ENCODE data around the gene NDUFB6. TPM values are rescaled to one million over a fixed set of nuclear protein-coding genes. Genes with fewer than 3 reads are reported as not detected.

NDUFB6 gene
- total RNA-seq, 1 experiment from 2014 or later, result 56.1 TPM

DNA sequence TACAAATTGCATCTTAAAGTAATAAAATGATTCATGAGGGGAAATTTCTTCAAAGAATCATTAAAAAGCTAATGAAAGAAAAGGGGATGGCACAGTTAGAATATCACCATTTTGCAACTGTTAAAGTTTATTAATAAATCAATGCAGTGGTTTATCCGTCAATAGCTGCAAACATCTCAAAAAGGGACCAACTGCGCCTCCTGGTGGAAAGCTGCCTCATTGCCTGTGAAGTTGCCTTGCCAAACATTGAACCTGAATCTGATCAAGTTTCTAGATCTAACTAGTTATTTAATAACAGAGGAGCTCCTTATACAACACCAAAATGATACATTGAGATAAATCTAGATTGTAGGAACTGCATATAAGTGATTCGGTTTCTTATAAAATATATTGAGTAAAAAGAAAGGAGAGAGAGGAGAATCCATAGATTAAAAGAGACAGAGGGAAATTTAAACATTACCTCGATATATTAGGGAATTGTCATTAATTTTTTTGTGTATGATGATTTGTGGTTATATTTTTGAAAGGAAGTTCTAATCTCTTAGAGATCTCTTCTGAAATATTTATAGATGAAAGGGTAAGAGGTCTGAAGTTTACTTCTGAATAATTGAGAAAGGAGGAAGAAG lies 6.9 kb upstream of the NDUFB6 start:
- intact Hi-C loops (cut with micrococcal nuclease), result loop anchor here (1.0 to 10.0 kb wide), 2 partner anchors 202 to 645 kb away; no protein-coding TSS in a partner anchor
- TF ChIP-seq, protein P1, sequence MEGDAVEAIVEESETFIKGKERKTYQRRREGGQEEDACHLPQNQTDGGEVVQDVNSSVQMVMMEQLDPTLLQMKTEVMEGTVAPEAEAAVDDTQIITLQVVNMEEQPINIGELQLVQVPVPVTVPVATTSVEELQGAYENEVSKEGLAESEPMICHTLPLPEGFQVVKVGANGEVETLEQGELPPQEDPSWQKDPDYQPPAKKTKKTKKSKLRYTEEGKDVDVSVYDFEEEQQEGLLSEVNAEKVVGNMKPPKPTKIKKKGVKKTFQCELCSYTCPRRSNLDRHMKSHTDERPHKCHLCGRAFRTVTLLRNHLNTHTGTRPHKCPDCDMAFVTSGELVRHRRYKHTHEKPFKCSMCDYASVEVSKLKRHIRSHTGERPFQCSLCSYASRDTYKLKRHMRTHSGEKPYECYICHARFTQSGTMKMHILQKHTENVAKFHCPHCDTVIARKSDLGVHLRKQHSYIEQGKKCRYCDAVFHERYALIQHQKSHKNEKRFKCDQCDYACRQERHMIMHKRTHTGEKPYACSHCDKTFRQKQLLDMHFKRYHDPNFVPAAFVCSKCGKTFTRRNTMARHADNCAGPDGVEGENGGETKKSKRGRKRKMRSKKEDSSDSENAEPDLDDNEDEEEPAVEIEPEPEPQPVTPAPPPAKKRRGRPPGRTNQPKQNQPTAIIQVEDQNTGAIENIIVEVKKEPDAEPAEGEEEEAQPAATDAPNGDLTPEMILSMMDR (IDR thresholded peaks at IDR 0.05; ENCODE audit: unreplicated experiment), result peak; percentile 79
- no peak overlapping the region for H3K27ac Mint-ChIP-seq (ENCODE audit: low read depth, unreplicated experiment)
- H3K4me1 Mint-ChIP-seq (ENCODE audit: insufficient read depth, unreplicated experiment), result no peaks in the 10 kb centered on the region
- ChIA-PET CTCF (interaction anchor here (0.6 to 20.5 kb wide), 63 partner anchors 11 to 1245 kb away, joined by 3 to 601 read pairs (median 4); partner anchors contain the start of genes ACO1 and RIGI), POLR2A (interaction anchor here (0.6 to 3.4 kb wide), 12 partner anchors 9 to 445 kb away, joined by 3 to 43 read pairs (median 4); partner anchors contain the start of genes ACO1, DNAJA1 and RIGI)
- no peaks in the 10 kb centered on the region for H3K9me3 Mint-ChIP-seq (ENCODE audit: unreplicated experiment)
- BruUV-seq (replicated peaks), result no TSS peak
- peak overlapping the region; percentile 49 for H3K4me3 Mint-ChIP-seq (ENCODE audit: unreplicated experiment)
- no peaks in the 10 kb centered on the region for H3K27me3 Mint-ChIP-seq (ENCODE audit: insufficient read depth, unreplicated experiment)
- no peaks in the 10 kb centered on the region for H3K36me3 Mint-ChIP-seq (ENCODE audit: insufficient read depth, unreplicated experiment)
- peak; percentile 73 for DNase-seq (ENCODE audit: unreplicated experiment)

GRCh38 chr9:32578976-32579375 lies 6.0 kb upstream of the NDUFB6 start:
- Mint-ChIP-seq H3K27me3 (ENCODE audit: insufficient read depth, unreplicated experiment) (no peaks in the 10 kb centered on the region), H3K36me3 (ENCODE audit: insufficient read depth, unreplicated experiment) (no peaks in the 10 kb centered on the region), H3K9me3 (ENCODE audit: unreplicated experiment) (no peaks in the 10 kb centered on the region), H3K27ac (ENCODE audit: low read depth, unreplicated experiment) (no peak overlapping the region), H3K4me3 (ENCODE audit: unreplicated experiment) (peak overlapping the region; percentile 49), H3K4me1 (ENCODE audit: insufficient read depth, unreplicated experiment) (no peaks in the 10 kb centered on the region)
- ChIA-PET CTCF (interaction anchor here (0.6 to 20.5 kb wide), 32 partner anchors 11 to 580 kb away, joined by 3 to 601 read pairs (median 5); partner anchors contain the start of genes ACO1 and RIGI), POLR2A (interaction anchor here (0.7 to 3.4 kb wide), 5 partner anchors 48 to 389 kb away, joined by 3 to 43 read pairs (median 9); partner anchors contain the start of gene RIGI)
- TF ChIP-seq, protein P1 (IDR thresholded peaks at IDR 0.05; ENCODE audit: unreplicated experiment), result no peak
- intact Hi-C loops (cut with micrococcal nuclease), result loop anchor here (1.0 kb wide), 1 partner anchor 201 kb away; no protein-coding TSS in a partner anchor
- no TSS peak for BruUV-seq (replicated peaks)
- no peak for DNase-seq (ENCODE audit: unreplicated experiment)

DNA sequence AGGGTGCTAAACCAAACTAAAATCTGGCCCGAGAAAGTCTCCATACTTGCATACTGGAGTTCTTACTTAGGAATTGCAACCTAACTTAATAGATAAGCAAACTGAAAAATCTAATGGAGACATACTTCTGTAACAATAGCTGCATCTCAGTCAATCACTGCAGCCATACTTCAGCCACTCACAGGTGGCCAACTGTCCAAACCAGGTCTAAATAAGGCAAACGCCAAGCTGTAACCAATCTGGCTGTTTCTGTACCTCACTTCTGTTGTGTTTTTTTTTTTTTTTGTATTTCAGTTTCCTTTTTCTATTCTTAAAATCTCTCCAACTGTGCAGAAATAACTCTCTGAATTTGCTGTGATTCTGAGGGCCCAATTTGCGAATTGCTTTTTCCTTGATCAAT lies 4.4 kb upstream of the NDUFB6 start:
- DNase-seq (ENCODE audit: unreplicated experiment), result no peak
- intact Hi-C loops (cut with micrococcal nuclease), result no loop called here
- Mint-ChIP-seq H3K9me3 (ENCODE audit: unreplicated experiment) (no peaks in the 10 kb centered on the region), H3K4me3 (ENCODE audit: unreplicated experiment) (no peak overlapping the region), H3K27ac (ENCODE audit: low read depth, unreplicated experiment) (no peak overlapping the region), H3K27me3 (ENCODE audit: insufficient read depth, unreplicated experiment) (no peaks in the 10 kb centered on the region), H3K4me1 (ENCODE audit: insufficient read depth, unreplicated experiment) (peaks cover 6% of the 10 kb centered on the region), H3K36me3 (ENCODE audit: insufficient read depth, unreplicated experiment) (no peaks in the 10 kb centered on the region)
- TF ChIP-seq, protein P1 (IDR thresholded peaks at IDR 0.05; ENCODE audit: unreplicated experiment), result no peak
- no TSS peak for BruUV-seq (replicated peaks)
- ChIA-PET POLR2A (interaction anchor here (2.3 kb wide), 1 partner anchor 199 kb away, joined by 9 read pairs; no protein-coding TSS in a partner anchor), CTCF (interaction anchor here (0.8 to 20.5 kb wide), 6 partner anchors 51 to 393 kb away, joined by 3 to 601 read pairs (median 3); partner anchors contain the start of gene RIGI)

DNA sequence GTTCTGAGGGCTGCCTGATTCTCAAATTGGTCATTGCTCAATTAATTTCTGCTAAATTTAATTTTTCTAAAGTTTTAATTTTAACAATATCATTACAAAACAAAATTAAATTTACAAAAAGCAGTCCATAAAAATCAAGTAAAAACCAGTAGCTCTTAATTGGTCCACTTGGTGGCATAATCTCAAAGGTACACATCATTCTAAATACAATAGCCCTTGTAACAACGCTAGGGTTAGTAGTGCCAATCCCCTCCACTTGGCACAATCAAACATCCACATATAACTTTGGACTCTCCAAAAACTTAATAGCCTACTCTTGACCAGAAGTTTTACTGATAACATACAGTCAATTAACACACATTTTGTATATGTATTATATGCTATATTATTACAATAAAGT lies 1.9 kb upstream of the NDUFB6 start:
- POLR2A ChIA-PET, result interaction anchor here (0.6 to 4.0 kb wide), 5 partner anchors 39 to 450 kb away, joined by 3 to 49 read pairs (median 3); partner anchors contain the start of genes ACO1 and DNAJA1
- H3K4me3 Mint-ChIP-seq (ENCODE audit: unreplicated experiment), result no peak overlapping the region
- H3K36me3 Mint-ChIP-seq (ENCODE audit: insufficient read depth, unreplicated experiment), result peaks cover 8% of the 10 kb centered on the region
- intact Hi-C loops (cut with micrococcal nuclease), result loop anchor here (5.0 kb wide), 1 partner anchor 138 kb away; no protein-coding TSS in a partner anchor
- H3K9me3 Mint-ChIP-seq (ENCODE audit: unreplicated experiment), result no peaks in the 10 kb centered on the region
- no peaks in the 10 kb centered on the region for H3K27me3 Mint-ChIP-seq (ENCODE audit: insufficient read depth, unreplicated experiment)
- CTCF ChIA-PET, result interaction anchor here (0.6 to 20.5 kb wide), 5 partner anchors 49 to 859 kb away, joined by 3 to 601 read pairs (median 7); partner anchors contain the start of genes ACO1 and RIGI
- BruUV-seq (replicated peaks), result no TSS peak
- peaks cover 11% of the 10 kb centered on the region for H3K4me1 Mint-ChIP-seq (ENCODE audit: insufficient read depth, unreplicated experiment)
- no peak overlapping the region for H3K27ac Mint-ChIP-seq (ENCODE audit: low read depth, unreplicated experiment)
- TF ChIP-seq, protein P1 (IDR thresholded peaks at IDR 0.05; ENCODE audit: unreplicated experiment), result no peak
- DNase-seq (ENCODE audit: unreplicated experiment), result no peak
